Natural killer cell (primary cell): ENCODE data around the gene PCED1B. TPM values are rescaled to one million over a fixed set of nuclear protein-coding genes. Genes with fewer than 3 reads are reported as not detected.

Experiments used
- ATAC-seq, 3 donors: fragments of 150-1000 bp in 2 of 3; fragments of 200-7000 bp in 1 of 3; cut with Tn5 transposase; 1 replicate in 1 of 3; 2 replicates in 2 of 3; pipeline ENCODE4 v1.10.0; 2021; ENCODE audit warnings: mild to moderate bottlenecking in 2 of 3, moderate library complexity in 2 of 3
- DNase-seq, 2 donors: peaks; one replicate each; pipeline versions ENCODE4 v3.0.0 to v3.0.0-alpha.2; 2013 to 2021; ENCODE audit warnings: mixed read lengths in 1 of 2
- H3K27ac ChIP-seq: one replicate; pipeline ENCODE4 v1.5.1; 2013; ENCODE audit warnings: mild to moderate bottlenecking, low read length
- H3K27me3 ChIP-seq: one replicate; pipeline ENCODE4 v1.6.1; 2013; ENCODE audit warnings: low read length; ENCODE audit not compliant: control insufficient read depth, insufficient read depth
- H3K36me3 ChIP-seq: one replicate; pipeline ENCODE4 v1.6.1; 2013; ENCODE audit warnings: low read length; ENCODE audit not compliant: control insufficient read depth, insufficient read depth
- H3K4me1 ChIP-seq: one replicate; pipeline ENCODE4 v1.6.1; 2013; ENCODE audit warnings: low read length; ENCODE audit not compliant: control insufficient read depth, insufficient read depth
- H3K4me3 ChIP-seq: one replicate; pipeline ENCODE4 v1.5.1; 2013; ENCODE audit warnings: low read length
- H3K9me3 ChIP-seq: one replicate; pipeline ENCODE4 v1.6.1; 2013; ENCODE audit warnings: low read length; ENCODE audit not compliant: control insufficient read depth, insufficient read depth
- H3K27ac Mint-ChIP-seq, 2 donors: one replicate each; pipeline ENCODE4 v1.8.0; 2022; ENCODE audit warnings: mild to moderate bottlenecking in 2 of 2, mixed read lengths in 2 of 2, moderate library complexity in 1 of 2
- H3K27me3 Mint-ChIP-seq, 2 donors: one replicate each; pipeline ENCODE4 v1.8.0; 2022; ENCODE audit warnings: low read depth in 2 of 2, mixed read lengths in 2 of 2
- H3K36me3 Mint-ChIP-seq: one replicate; pipeline ENCODE4 v1.8.0; 2022; ENCODE audit warnings: mixed read lengths
- H3K4me1 Mint-ChIP-seq, 2 donors: one replicate each; pipeline ENCODE4 v1.8.0; 2022; ENCODE audit warnings: mixed read lengths in 2 of 2
- H3K4me3 Mint-ChIP-seq: one replicate; pipeline ENCODE4 v1.8.0; 2022; ENCODE audit warnings: mild to moderate bottlenecking, moderate library complexity, mixed read lengths
- H3K9me3 Mint-ChIP-seq, 2 donors: one replicate each; pipeline ENCODE4 v1.8.0; 2022; ENCODE audit warnings: mixed read lengths in 2 of 2
- CTCF ChIP-seq: fragments of 200-600 bp; IDR thresholded peaks from one replicate; pipeline ENCODE4 v1.8.0; 2022; ENCODE audit warnings: antibody characterized with exemption
- WGBS: methylation state at CpG from one replicate; pipeline ENCODE4 v1.1.7; 2013; ENCODE audit warnings: missing lambda C conversion rate; ENCODE audit not compliant: insufficient coverage; 5-methylcytosine and 5-hydroxymethylcytosine counted together
- intact Hi-C: fragments of 100-400 bp; cut with micrococcal nuclease; formaldehyde crosslinking; loops from one replicate; pipeline ENCODE4 v1.14.2; 2022
- total RNA-seq, 4 donors: library from RNA; stranded (reverse); fragments of 120-200 nt in 1 of 4; gene quantifications; one replicate each; pipeline versions ENCODE4 v1.2.3 to v1.2.4, GENCODE V29; 2013 to 2022

PCED1B gene
- total RNA-seq, 3 donors from 2014 or later (not counting 1 experiment from before 2014, with no cell fraction given), result 30.2 to 35.9 (median 33.3) TPM

- DNase-seq, result peak; percentile 22 to 67
- no peaks in the 10 kb centered on the region for H3K27me3 Mint-ChIP-seq
- H3K9me3 Mint-ChIP-seq, result no peaks in the 10 kb centered on the region
- H3K27me3 ChIP-seq, result no peaks in the 10 kb centered on the region
- no peak for TF ChIP-seq CTCF
- peaks cover 18% of the 10 kb centered on the region for H3K4me1 ChIP-seq
- peak overlapping the region; percentile 79 to 82 for H3K27ac Mint-ChIP-seq
- WGBS, result 10% methylated on average over 15 of the region's 17 CpGs
- H3K9me3 ChIP-seq, result no peaks in the 10 kb centered on the region
- H3K4me3 ChIP-seq, result peak overlapping the region; percentile 80
- peak overlapping the region; percentile 94 for H3K4me3 Mint-ChIP-seq
- peak overlapping the region; percentile 71 for H3K27ac ChIP-seq
- ATAC-seq, result peak; percentile 34 to 56 (median 37)
- H3K36me3 ChIP-seq, result no peaks in the 10 kb centered on the region
- intact Hi-C loops, result loop anchor here (2.0 kb wide), 1 partner anchor 318 kb away; no protein-coding TSS in a partner anchor
- peaks cover 48% of the 10 kb centered on the region in 2 donors for H3K4me1 Mint-ChIP-seq
- H3K36me3 Mint-ChIP-seq, result no peaks in the 10 kb centered on the region
These were observed 521 bp upstream of the PCED1B start for GRCh38 chr12:47078733-47079467.

- H3K4me3 ChIP-seq, result peak overlapping the region; percentile 94
- peak; percentile 25 to 62 for DNase-seq
- ATAC-seq, result peak; percentile 37 to 42 (median 41)
- H3K9me3 ChIP-seq, result no peaks in the 10 kb centered on the region
- Mint-ChIP-seq H3K4me3 (peak overlapping the region; percentile 100), H3K4me1 (peaks cover 60 to 61% of the 10 kb centered on the region in 2 donors), H3K27me3 (no peaks in the 10 kb centered on the region), H3K9me3 (no peaks in the 10 kb centered on the region), H3K36me3 (no peaks in the 10 kb centered on the region), H3K27ac (peak overlapping the region; percentile 82 to 95)
- H3K36me3 ChIP-seq, result no peaks in the 10 kb centered on the region
- H3K27ac ChIP-seq, result peak overlapping the region; percentile 74
- intact Hi-C loops, result loop anchor here (1.0 to 5.0 kb wide), 4 partner anchors 112 to 317 kb away; no protein-coding TSS in a partner anchor
- under 1% methylated on average over 47 of the region's 49 CpGs for WGBS
- H3K4me1 ChIP-seq, result peaks cover 24% of the 10 kb centered on the region
- no peaks in the 10 kb centered on the region for H3K27me3 ChIP-seq
- no peak for TF ChIP-seq CTCF
These were observed 732 bp downstream of the PCED1B start for GRCh38 chr12:47079981-47080724.

- Histone ChIP-seq H3K27ac (peak overlapping the region; percentile 74), H3K27me3 (no peaks in the 10 kb centered on the region), H3K4me1 (peaks cover 27% of the 10 kb centered on the region), H3K4me3 (peak overlapping the region; percentile 94), H3K9me3 (no peaks in the 10 kb centered on the region), H3K36me3 (no peaks in the 10 kb centered on the region)
- H3K4me1 Mint-ChIP-seq, result peaks cover 68% of the 10 kb centered on the region in 2 donors
- peak; percentile 35 to 57 (median 39) for ATAC-seq
- TF ChIP-seq CTCF, result no peak
- peak overlapping the region; percentile 82 to 95 for H3K27ac Mint-ChIP-seq
- DNase-seq, result peak; percentile 31 to 78
- H3K9me3 Mint-ChIP-seq, result no peaks in the 10 kb centered on the region
- H3K36me3 Mint-ChIP-seq, result no peaks in the 10 kb centered on the region
- peak overlapping the region; percentile 100 for H3K4me3 Mint-ChIP-seq
- H3K27me3 Mint-ChIP-seq, result no peaks in the 10 kb centered on the region
- 3% methylated on average over 23 of the region's 26 CpGs for WGBS
- intact Hi-C loops, result loop anchor here (1.0 to 5.0 kb wide), 3 partner anchors 111 to 310 kb away; no protein-coding TSS in a partner anchor
These were observed 1.5 kb downstream of the PCED1B start for GRCh38 chr12:47080725-47081502.
